IMR-90 (cell line): ENCODE data around the gene ANKRD22.

Experiments
- CEBPB ChIP-seq: IDR thresholded peaks from 2 replicates; pipeline ENCODE4 v1.6.1; 2012; ENCODE audit warnings: low read depth, low read length, improper control_type of control experiment
- CTCF ChIP-seq: conservative IDR thresholded peaks from 2 replicates; pipeline ENCODE4 v1.5.1; 2012; ENCODE audit warnings: mild to moderate bottlenecking, low read depth, low read length, improper control_type of control experiment
- ELK1 ChIP-seq: fragments of 150-350 bp; IDR thresholded peaks from 2 replicates; pipeline ENCODE4 v1.6.1; 2016; ENCODE audit warnings: low read depth, mild to moderate bottlenecking, low read length, moderate library complexity, borderline replicate concordance
- MAFK ChIP-seq: IDR thresholded peaks from 2 replicates; pipeline ENCODE4 v1.6.1; 2012; ENCODE audit warnings: low read depth, low read length, improper control_type of control experiment
- POLR2A ChIP-seq: IDR thresholded peaks from 2 replicates; pipeline ENCODE4 v1.6.1; 2012; ENCODE audit warnings: mild to moderate bottlenecking, low read depth, low read length
- RAD21 ChIP-seq: IDR thresholded peaks from 2 replicates; pipeline ENCODE4 v1.6.1; 2012; ENCODE audit warnings: low read length, improper control_type of control experiment
- RFX5 ChIP-seq: IDR thresholded peaks from 2 replicates; pipeline ENCODE4 v1.8.0; 2012; ENCODE audit warnings: low read depth, mild to moderate bottlenecking, low read length, moderate library complexity
- SMC3 ChIP-seq: fragments of 150-350 bp; IDR thresholded peaks from 2 replicates; pipeline ENCODE4 v1.6.1; 2016; ENCODE audit warnings: low read depth, mild to moderate bottlenecking, antibody characterized with exemption, low read length, moderate library complexity

GRCh38 chr10:88886557-88886956, 34.9 kb upstream of the ANKRD22 start:
- TF ChIP-seq POLR2A (no peak), RFX5 (no peak), CTCF (no peak), ELK1 (no peak), MAFK (no peak), RAD21 (no peak), CEBPB (no peak), SMC3 (no peak)
